ENCODE results near the gene DCXR.

Gene DCXR

GRCh38 chr17:81994593-81995462 is 42.7 kb downstream of the DCXR start:
- DNase-seq = no peak

- DNase-seq = no peak
Observed at GRCh38 chr17:81993729-81994592, 43.5 kb downstream of the DCXR start.

GRCh38 chr17:81992306-81993102 is 45.0 kb downstream of the DCXR start:
- no peak for DNase-seq

GRCh38 chr17:81991684-81992305 is 45.7 kb downstream of the DCXR start:
- DNase-seq = no peak

GRCh38 chr17:81990836-81991683 is 46.4 kb downstream of the DCXR start:
- no peak for DNase-seq

- DNase-seq = no peak
Observed at GRCh38 chr17:81987161-81987770, 50.2 kb downstream of the DCXR start.

GRCh38 chr17:81986606-81987005 is 50.9 kb downstream of the DCXR start:
- no peak for DNase-seq

Data from stimulated activated CD4-positive, alpha-beta T cell treated with anti-CD3 and anti-CD28 coated beads, Interleukin-1b, Interleukin-23, amount 100 ng/mL, for 48 hours (primary cell).